Neuronal stem cell (in vitro differentiated cells): Measurements from ENCODE around the gene SERTAD2.

Experiments
- DNase-seq: peaks from one replicate; pipeline ENCODE4 v3.0.0-alpha.2; 2013; ENCODE audit warnings: low spot score
- H2AFZ ChIP-seq: one replicate; pipeline ENCODE4 v1.6.1; 2013; ENCODE audit warnings: mild to moderate bottlenecking, low read length, inconsistent platforms
- H2AK5ac ChIP-seq: 2 replicates; pipeline ENCODE4 v1.6.1; 2013; ENCODE audit warnings: low read depth, mild to moderate bottlenecking, inconsistent platforms, low read length, moderate library complexity, mixed read lengths
- H2BK120ac ChIP-seq: 2 replicates; pipeline ENCODE4 v1.6.1; 2013; ENCODE audit warnings: low read depth, mild to moderate bottlenecking, inconsistent platforms, low read length, moderate library complexity, mixed read lengths
- H2BK12ac ChIP-seq: one replicate; pipeline ENCODE4 v1.6.1; 2013; ENCODE audit warnings: low read length, inconsistent platforms
- H2BK15ac ChIP-seq: 2 replicates; pipeline ENCODE4 v1.6.1; 2013; ENCODE audit warnings: mild to moderate bottlenecking, low read length, inconsistent platforms, mixed read lengths
- H2BK5ac ChIP-seq: one replicate; pipeline ENCODE4 v1.6.1; 2013; ENCODE audit warnings: inconsistent platforms, mild to moderate bottlenecking, low read length, moderate library complexity
- H3K14ac ChIP-seq: one replicate; pipeline ENCODE4 v1.6.1; 2013; ENCODE audit warnings: low read length, inconsistent platforms
- H3K18ac ChIP-seq: 2 replicates; pipeline ENCODE4 v1.6.1; 2013; ENCODE audit warnings: low read length, inconsistent platforms
- H3K23ac ChIP-seq: 2 replicates; pipeline ENCODE4 v1.6.1; 2013; ENCODE audit warnings: low read depth, mild to moderate bottlenecking, mixed read lengths, low read length, inconsistent platforms; ENCODE audit not compliant: poor library complexity
- H3K27ac ChIP-seq: replicated peaks from 3 replicates; pipeline ENCODE4 v1.5.1; 2013; ENCODE audit warnings: low read length, inconsistent platforms
- H3K27me3 ChIP-seq, 3 experiments: 2 replicates each; pipeline ENCODE4 v1.6.1; 2013; ENCODE audit warnings: low read length in 3 of 3, mild to moderate bottlenecking in 2 of 3, inconsistent platforms in 1 of 3, low read depth in 1 of 3, mixed read lengths in 1 of 3, moderate library complexity in 1 of 3; ENCODE audit not compliant: control insufficient read depth in 3 of 3, insufficient read depth in 3 of 3
- H3K36me3 ChIP-seq, 2 donors: replicated peaks in 1 of 2; 2 replicates each; pipeline ENCODE4 v1.6.1; 2013; ENCODE audit warnings: low read length in 2 of 2; ENCODE audit not compliant: control insufficient read depth in 2 of 2, insufficient read depth in 2 of 2
- H3K4ac ChIP-seq: 2 replicates; pipeline ENCODE4 v1.6.1; 2013; ENCODE audit warnings: inconsistent platforms, mild to moderate bottlenecking, low read length, moderate library complexity
- H3K4me1 ChIP-seq, 2 donors: 1 replicate in 1 of 2; 2 replicates in 1 of 2; pipeline ENCODE4 v1.6.1; 2013; ENCODE audit warnings: low read length in 2 of 2, low read depth in 1 of 2; ENCODE audit not compliant: control insufficient read depth in 2 of 2, insufficient read depth in 1 of 2
- H3K4me2 ChIP-seq: one replicate; pipeline ENCODE4 v1.6.1; 2013; ENCODE audit warnings: mild to moderate bottlenecking, low read length, inconsistent platforms; ENCODE audit not compliant: insufficient read depth, poor library complexity, severe bottlenecking
- H3K4me3 ChIP-seq, 2 donors: 2 replicates each; pipeline ENCODE4 v1.5.1; 2013; ENCODE audit warnings: low read length in 2 of 2, mild to moderate bottlenecking in 2 of 2, inconsistent platforms in 1 of 2, moderate library complexity in 1 of 2
- H3K79me1 ChIP-seq: one replicate; pipeline ENCODE4 v1.6.1; 2013; ENCODE audit warnings: low read depth, mild to moderate bottlenecking, inconsistent platforms, low read length, moderate library complexity
- H3K9ac ChIP-seq: one replicate; pipeline ENCODE4 v1.6.1; 2013; ENCODE audit warnings: mild to moderate bottlenecking, low read depth, low read length, inconsistent platforms; ENCODE audit not compliant: poor library complexity
- H3K9me3 ChIP-seq, 2 donors: replicated peaks in 1 of 2; 2 replicates each; pipeline versions ENCODE3 to v1.6.1; 2013; ENCODE audit warnings: low read length in 2 of 2, mild to moderate bottlenecking in 2 of 2, inconsistent platforms in 1 of 2, low read depth in 1 of 2, mixed read lengths in 1 of 2, moderate library complexity in 1 of 2; ENCODE audit not compliant: control insufficient read depth in 2 of 2, insufficient read depth in 1 of 2
- H4K8ac ChIP-seq: one replicate; pipeline ENCODE4 v1.6.1; 2013; ENCODE audit warnings: low read depth, mild to moderate bottlenecking, inconsistent platforms, low read length, moderate library complexity
- H4K91ac ChIP-seq: one replicate; pipeline ENCODE4 v1.6.1; 2013; ENCODE audit warnings: low read length, low read depth, mild to moderate bottlenecking, inconsistent platforms; ENCODE audit not compliant: poor library complexity
- WGBS, 2 donors: extraction: QIAGEN DNeasy Blood & Tissue Kit; methylation state at CpG; one replicate each; pipeline ENCODE4 v1.1.7; 2013; ENCODE audit warnings: missing lambda C conversion rate in 2 of 2, mixed read lengths in 1 of 2; ENCODE audit not compliant: insufficient read length in 2 of 2, insufficient replicate concordance in 1 of 2; ENCODE audit errors: extremely low coverage in 2 of 2; 5-methylcytosine and 5-hydroxymethylcytosine counted together

The SERTAD2 gene

DNA sequence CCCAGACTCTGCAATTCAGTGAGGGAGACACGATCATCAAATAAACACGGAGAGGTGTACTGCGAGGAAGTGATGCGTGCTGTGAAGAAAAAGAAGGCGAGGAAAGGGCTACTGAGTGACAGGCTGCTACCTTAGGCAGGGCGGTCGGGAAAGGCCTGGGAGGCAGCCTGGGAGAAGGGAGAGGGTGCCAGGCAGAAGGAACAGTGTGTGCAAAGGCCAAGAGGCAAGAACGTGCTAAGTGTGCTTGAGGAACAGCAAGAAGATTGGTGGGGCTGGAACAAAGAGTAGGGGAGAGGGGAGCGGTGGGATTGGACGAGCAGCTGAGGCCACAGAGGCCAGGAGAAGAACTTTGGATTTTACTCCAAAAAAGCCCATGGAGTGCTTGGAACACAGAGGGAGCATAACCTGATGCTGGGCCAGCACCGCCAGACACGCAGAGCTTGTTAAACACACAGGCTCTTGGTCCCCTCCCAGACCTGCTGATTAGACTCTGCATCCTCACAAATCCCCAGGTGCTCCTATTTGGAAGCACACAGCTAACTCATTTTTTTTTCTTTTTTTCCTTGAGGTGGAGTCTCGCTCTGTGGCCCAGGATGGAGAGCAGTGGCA, 30.4 kb downstream of the SERTAD2 start:
- H3K27me3 ChIP-seq: no peaks in the 10 kb centered on the region
- H3K9ac ChIP-seq: no peak overlapping the region
- peak overlapping the region; percentile 58 for H3K18ac ChIP-seq
- no peak for DNase-seq
- peak overlapping the region; percentile 44 for H4K91ac ChIP-seq
- H2AFZ ChIP-seq: peak overlapping the region; percentile 67
- H3K4me1 ChIP-seq: peaks cover 25 to 27% of the 10 kb centered on the region in 2 donors
- no peak overlapping the region for H2AK5ac ChIP-seq
- H2BK12ac ChIP-seq: peak overlapping the region; percentile 53
- H2BK120ac ChIP-seq: no peak overlapping the region
- no peak overlapping the region for H2BK15ac ChIP-seq
- no peak overlapping the region for H3K14ac ChIP-seq
- H3K36me3 ChIP-seq: no peaks in the 10 kb centered on the region
- no peak overlapping the region for H4K8ac ChIP-seq
- H3K4me2 ChIP-seq: no peak overlapping the region
- no peak overlapping the region for H3K4ac ChIP-seq
- no peak overlapping the region for H3K23ac ChIP-seq
- H3K27ac ChIP-seq: no peak overlapping the region
- H3K9me3 ChIP-seq: no peaks in the 10 kb centered on the region
- no CpG with 5 or more reads among the region's 13 CpGs for WGBS, 2 donors
- no peak overlapping the region for H2BK5ac ChIP-seq
- H3K4me3 ChIP-seq: no peak overlapping the region
- H3K79me1 ChIP-seq: peaks cover 2% of the 10 kb centered on the region

DNA sequence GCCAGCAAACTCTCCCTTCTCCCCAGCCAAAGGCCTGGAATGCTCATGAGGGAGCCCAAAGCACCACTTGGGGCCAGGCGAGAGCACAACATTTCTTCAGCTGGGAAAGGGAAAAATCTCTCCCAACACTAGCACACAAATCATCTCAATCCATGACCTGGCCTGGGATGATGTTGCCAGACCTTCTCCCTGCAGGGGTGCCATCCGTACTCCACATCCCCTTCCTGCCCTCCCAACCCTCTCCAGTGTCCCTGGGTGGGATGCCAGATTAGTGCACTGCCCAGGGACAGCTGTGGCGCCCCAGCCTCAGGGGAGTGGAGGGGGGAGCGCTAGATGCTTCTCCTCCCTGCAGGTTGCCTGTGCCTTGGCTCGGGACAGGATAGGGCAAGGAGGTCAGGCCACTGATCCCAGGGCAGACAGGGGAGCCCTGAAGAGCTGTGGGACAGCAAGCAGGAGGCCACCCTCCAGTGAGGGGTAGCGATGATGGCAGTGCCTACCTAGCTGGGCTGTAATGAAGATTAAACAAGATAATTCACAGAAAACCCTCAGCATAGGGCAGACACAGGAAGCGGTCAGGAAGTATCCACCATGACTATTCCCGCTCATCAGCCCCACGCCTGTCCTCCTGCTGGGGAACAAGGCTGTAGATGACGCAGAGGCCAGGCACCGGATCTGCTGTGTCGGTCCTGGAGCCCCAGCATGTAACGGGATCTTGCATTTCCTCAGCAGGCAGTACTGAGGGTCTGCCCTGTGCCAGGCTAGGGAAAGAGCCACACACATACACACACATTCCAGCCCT, 31.1 kb downstream of the SERTAD2 start:
- no peaks in the 10 kb centered on the region for H3K36me3 ChIP-seq
- no peak overlapping the region for H3K27ac ChIP-seq
- WGBS, 2 donors: no CpG with 5 or more reads among the region's 13 CpGs

DNA sequence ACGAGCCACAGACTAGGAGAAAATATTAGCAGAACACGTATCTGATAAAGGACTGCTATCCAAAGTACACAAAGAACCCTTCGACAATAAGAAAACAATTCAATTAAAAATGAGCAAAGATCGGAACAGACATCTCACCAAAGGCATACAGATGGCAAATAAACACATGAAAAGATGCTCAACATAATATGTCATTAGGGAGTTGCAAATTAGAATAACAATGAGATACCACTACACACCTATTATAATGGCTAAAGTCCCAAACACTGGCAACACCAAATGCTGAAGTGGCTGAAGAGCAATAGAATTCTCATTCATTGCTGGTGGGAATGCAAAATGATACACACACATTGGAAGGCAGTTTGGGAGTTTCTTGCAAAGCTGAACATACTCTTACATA, 33.1 kb downstream of the SERTAD2 start:
- H2BK12ac ChIP-seq: no peak overlapping the region
- no peak overlapping the region for H2AFZ ChIP-seq
- no peaks in the 10 kb centered on the region for H3K27me3 ChIP-seq
- no peak overlapping the region for H2BK15ac ChIP-seq
- H3K23ac ChIP-seq: no peak overlapping the region
- H3K36me3 ChIP-seq: no peaks in the 10 kb centered on the region
- H3K14ac ChIP-seq: no peak overlapping the region
- H3K4me2 ChIP-seq: no peak overlapping the region
- H4K91ac ChIP-seq: no peak overlapping the region
- no peak overlapping the region for H3K4ac ChIP-seq
- H2BK5ac ChIP-seq: no peak overlapping the region
- H3K9ac ChIP-seq: no peak overlapping the region
- H4K8ac ChIP-seq: no peak overlapping the region
- no CpG with 5 or more reads among the region's 4 CpGs for WGBS, 2 donors
- no peak overlapping the region for H2BK120ac ChIP-seq
- DNase-seq: no peak
- no peak overlapping the region for H2AK5ac ChIP-seq
- no peak overlapping the region for H3K4me3 ChIP-seq
- no peak overlapping the region for H3K18ac ChIP-seq
- H3K79me1 ChIP-seq: peaks cover 2% of the 10 kb centered on the region
- peaks cover 24 to 28% of the 10 kb centered on the region in 2 donors for H3K4me1 ChIP-seq
- no peak overlapping the region for H3K27ac ChIP-seq
- no peaks in the 10 kb centered on the region for H3K9me3 ChIP-seq

More for the DNA sequence above, 31.1 kb downstream of the SERTAD2 start:
- peak overlapping the region; percentile 79 for H4K91ac ChIP-seq
- peak overlapping the region; percentile 95 for H2BK12ac ChIP-seq
- H3K27me3 ChIP-seq: no peaks in the 10 kb centered on the region
- no peak overlapping the region for H3K9ac ChIP-seq
- peaks cover 2% of the 10 kb centered on the region for H3K79me1 ChIP-seq
- H3K4me2 ChIP-seq: no peak overlapping the region
- H2AK5ac ChIP-seq: peak overlapping the region; percentile 41
- H3K23ac ChIP-seq: peak overlapping the region; percentile 6
- peak overlapping the region; percentile 91 for H3K18ac ChIP-seq
- H2BK5ac ChIP-seq: peak overlapping the region; percentile 43
- peak overlapping the region; percentile 76 for H2BK15ac ChIP-seq
- H3K4ac ChIP-seq: peak overlapping the region; percentile 87
- H3K9me3 ChIP-seq: no peaks in the 10 kb centered on the region
- no peak overlapping the region for H2BK120ac ChIP-seq
- H4K8ac ChIP-seq: no peak overlapping the region
- peak overlapping the region; percentile 67 for H2AFZ ChIP-seq
- no peak for DNase-seq
- H3K4me1 ChIP-seq: peaks cover 29 to 30% of the 10 kb centered on the region in 2 donors
- peak overlapping the region; percentile 21 for H3K14ac ChIP-seq
- no peak overlapping the region for H3K4me3 ChIP-seq

DNA sequence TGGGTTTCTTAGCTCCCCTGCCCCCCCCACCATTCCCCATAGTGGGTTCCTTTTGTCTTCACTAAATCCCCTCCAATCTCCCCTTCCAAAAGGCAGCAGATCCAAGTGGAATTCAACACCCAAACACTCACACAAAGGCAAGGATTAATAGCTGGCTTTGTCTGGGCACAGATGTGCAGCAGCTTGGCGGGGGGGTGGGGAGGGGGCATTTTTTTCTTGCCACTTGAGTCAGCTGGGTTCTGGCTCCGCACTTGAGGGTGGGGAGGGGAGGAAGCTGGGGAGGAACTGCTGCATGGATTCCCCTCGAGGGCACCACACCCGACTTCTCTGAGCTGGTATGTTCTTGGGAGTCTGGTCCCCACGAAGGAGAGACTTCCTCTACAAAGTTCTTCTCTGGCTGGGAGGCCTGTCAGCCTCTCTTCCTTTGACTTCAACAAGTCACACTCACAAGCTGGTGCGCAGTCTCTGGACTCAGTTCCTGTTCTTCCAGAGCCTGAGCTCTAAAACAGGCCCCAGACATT, 36.0 kb downstream of the SERTAD2 start:
- no peak overlapping the region for H3K4me3 ChIP-seq
- no peak overlapping the region for H3K9ac ChIP-seq
- H3K4me2 ChIP-seq: peak overlapping the region; percentile 27
- H3K79me1 ChIP-seq: no peaks in the 10 kb centered on the region
- no CpG with 5 or more reads among the region's 6 CpGs for WGBS, 2 donors
- no peak overlapping the region for H4K8ac ChIP-seq
- H2BK120ac ChIP-seq: peak overlapping the region; percentile 84
- peak overlapping the region; percentile 84 for H3K27ac ChIP-seq
- H3K36me3 ChIP-seq: no peaks in the 10 kb centered on the region
- H3K14ac ChIP-seq: no peak overlapping the region
- peak; percentile 81 for DNase-seq
- H2AFZ ChIP-seq: peak overlapping the region; percentile 63
- H2BK15ac ChIP-seq: peak overlapping the region; percentile 18
- no peak overlapping the region for H3K23ac ChIP-seq
- H3K9me3 ChIP-seq: no peaks in the 10 kb centered on the region
- H4K91ac ChIP-seq: no peak overlapping the region
- H3K4me1 ChIP-seq: peaks cover 16 to 22% of the 10 kb centered on the region in 2 donors
- peak overlapping the region; percentile 69 for H2BK5ac ChIP-seq
- peaks cover 0 to 8% (median 0%) of the 10 kb centered on the region in 3 experiments for H3K27me3 ChIP-seq
- no peak overlapping the region for H3K4ac ChIP-seq
- H2AK5ac ChIP-seq: peak overlapping the region; percentile 56
- H2BK12ac ChIP-seq: peak overlapping the region; percentile 63
- H3K18ac ChIP-seq: peak overlapping the region; percentile 89
